Ureter (tissue), 1 donor: ENCODE data around the gene OXSM. TPM values are rescaled to one million over a fixed set of nuclear protein-coding genes. Genes with fewer than 3 reads are reported as not detected.

ENCODE experiments used
- DNase-seq: peaks from one replicate; pipeline ENCODE4 v3.0.0-alpha.2; 2020; ENCODE audit warnings: low spot score
- total RNA-seq: library from RNA; stranded (reverse); gene quantifications from one replicate; pipeline ENCODE4 v1.2.4, GENCODE V29; 2023
- donor health status: DM: yes; HTN: yes; CAD: no.

Gene OXSM
- total RNA-seq, 1 donor from 2014 or later, result 10.3 TPM

GRCh38 chr3:25804676-25805075 lies 14.8 kb downstream of the OXSM start:
- DNase-seq, result no peak

GRCh38 chr3:25812644-25813043 lies 22.8 kb downstream of the OXSM start:
- no peak for DNase-seq

- no peak for DNase-seq
Observed at GRCh38 chr3:25817107-25817506, 27.2 kb downstream of the OXSM start.

- DNase-seq, result no peak
Observed at GRCh38 chr3:25817638-25818037, 27.7 kb downstream of the OXSM start.

- no peak for DNase-seq
Observed at GRCh38 chr3:25818335-25818734, 28.4 kb downstream of the OXSM start.

GRCh38 chr3:25820366-25820765 lies 30.5 kb downstream of the OXSM start:
- DNase-seq, result no peak

GRCh38 chr3:25820816-25821486 lies 31.1 kb downstream of the OXSM start:
- no peak for DNase-seq

GRCh38 chr3:25821746-25822573 lies 32.1 kb downstream of the OXSM start:
- DNase-seq, result no peak

GRCh38 chr3:25823314-25823713 lies 33.4 kb downstream of the OXSM start:
- no peak for DNase-seq

- no peak for DNase-seq
Observed at GRCh38 chr3:25826510-25826909, 36.6 kb downstream of the OXSM start.

- no peak for DNase-seq
Observed at GRCh38 chr3:25830373-25831280, 40.7 kb downstream of the OXSM start.

GRCh38 chr3:25831578-25831977 lies 41.7 kb downstream of the OXSM start:
- no peak for DNase-seq

- DNase-seq, result no peak
Observed at GRCh38 chr3:25834346-25834745, 44.5 kb downstream of the OXSM start.

- no peak for DNase-seq
Observed at GRCh38 chr3:25836579-25836978, 46.7 kb downstream of the OXSM start.

GRCh38 chr3:25837038-25837437 lies 47.1 kb downstream of the OXSM start:
- no peak for DNase-seq

- no peak for DNase-seq
Observed at GRCh38 chr3:25840099-25840498, 50.2 kb downstream of the OXSM start.

- no peak for DNase-seq
Observed at GRCh38 chr3:25843332-25843731, 53.4 kb downstream of the OXSM start.

Other genes with a start within 250 kb of the OXSM start
- gene TOP2B, start 125.2 kb upstream of the OXSM start, total RNA-seq, result 192 TPM
- gene NGLY1, start 6.6 kb upstream of the OXSM start, total RNA-seq, result 54.3 TPM